T1000 (cell line): ENCODE data around the gene UBB.

Experiments used
- DNase-seq: peaks from one replicate; lab custom pipeline; 2025; ENCODE audit warnings: mixed read lengths; lab: John Stamatoyannopoulos, UW

UBB gene

GRCh38 chr17:16380640-16381495 is at the start of gene UBB:
UBB (plus strand) TSS chr17:16381091; CDS start chr17:16381908, 817 bp downstream.
- peak; percentile 95 for DNase-seq

DNA sequence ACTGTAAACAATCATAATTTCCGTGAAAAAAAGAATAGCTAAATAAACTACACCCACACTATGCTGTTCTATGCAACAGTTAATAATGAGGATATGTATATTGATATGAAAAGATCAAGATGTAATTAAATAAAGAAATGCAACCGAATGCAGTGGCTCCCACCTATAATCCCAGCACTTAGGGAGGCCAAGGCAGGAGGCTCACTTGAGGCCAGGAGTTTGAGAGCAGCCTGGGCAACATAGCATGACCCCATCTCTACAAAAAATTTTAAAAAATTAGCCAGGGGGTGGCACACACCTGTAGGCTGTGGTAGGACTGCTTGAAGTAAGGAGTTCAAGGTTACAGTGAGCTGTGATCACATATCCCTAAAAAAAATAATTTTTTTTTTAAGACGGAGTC is 42.5 kb upstream of the UBB start:
- DNase-seq, result no peak

DNA sequence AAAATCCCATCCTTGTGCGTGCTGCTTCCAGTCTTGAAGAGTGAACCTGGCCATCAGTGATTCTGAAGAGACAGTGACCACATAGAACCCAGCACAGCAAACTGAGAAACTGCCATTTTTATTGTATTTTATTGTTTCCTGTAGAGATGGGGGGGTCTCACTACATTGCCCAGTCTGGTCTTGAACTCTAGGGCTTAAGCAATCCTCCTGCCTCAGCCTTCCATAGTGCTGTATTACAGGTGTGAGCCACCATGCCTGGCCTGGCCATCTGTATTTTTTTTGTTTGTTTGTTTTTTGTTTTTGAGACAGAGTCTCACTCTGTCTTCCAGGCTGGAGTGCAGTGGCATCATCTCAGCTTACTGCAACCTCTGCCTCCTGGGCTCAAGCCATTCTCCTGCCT is 41.5 kb upstream of the UBB start:
- no peak for DNase-seq

DNA sequence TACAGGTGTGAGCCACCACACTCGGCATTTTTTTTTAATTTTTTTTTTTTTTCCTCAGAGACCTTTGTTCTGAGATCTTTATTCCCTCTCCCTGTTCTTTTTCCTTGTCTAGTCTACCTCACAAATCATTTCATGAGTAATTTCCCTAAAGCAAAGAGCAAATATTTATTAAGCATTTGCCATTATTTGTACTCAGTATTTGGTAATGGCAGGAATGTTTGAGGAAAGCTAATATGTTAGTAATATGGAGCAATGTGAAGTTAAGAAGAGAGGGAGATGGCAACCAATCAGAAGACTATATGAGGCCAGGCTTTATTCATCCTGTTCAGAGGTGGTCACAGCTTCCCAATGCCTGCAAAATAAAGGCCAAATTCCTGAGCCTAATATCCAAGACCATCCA is 40.9 kb upstream of the UBB start:
- no peak for DNase-seq

GRCh38 chr17:16342979-16343378 is 37.9 kb upstream of the UBB start:
- DNase-seq, result no peak

DNA sequence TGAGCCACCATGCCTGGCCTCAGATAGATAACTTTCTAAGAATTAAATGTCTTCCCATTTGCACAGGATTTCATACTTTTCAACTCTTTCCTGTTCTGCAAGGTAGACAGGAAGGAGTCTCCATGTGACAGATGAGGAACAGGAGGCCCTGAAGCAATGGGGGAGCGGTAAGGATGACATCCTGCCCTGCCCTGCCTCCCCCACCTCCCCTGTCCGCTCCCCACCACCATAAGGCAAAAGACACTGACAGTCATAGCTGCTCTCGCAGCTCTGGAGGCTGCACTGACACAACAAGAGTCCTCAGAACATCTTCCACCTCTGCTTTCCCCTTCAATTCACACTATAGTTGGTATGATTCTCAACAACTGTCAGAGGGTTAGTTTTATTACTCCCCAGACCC is 37.3 kb upstream of the UBB start:
- DNase-seq, result no peak

DNA sequence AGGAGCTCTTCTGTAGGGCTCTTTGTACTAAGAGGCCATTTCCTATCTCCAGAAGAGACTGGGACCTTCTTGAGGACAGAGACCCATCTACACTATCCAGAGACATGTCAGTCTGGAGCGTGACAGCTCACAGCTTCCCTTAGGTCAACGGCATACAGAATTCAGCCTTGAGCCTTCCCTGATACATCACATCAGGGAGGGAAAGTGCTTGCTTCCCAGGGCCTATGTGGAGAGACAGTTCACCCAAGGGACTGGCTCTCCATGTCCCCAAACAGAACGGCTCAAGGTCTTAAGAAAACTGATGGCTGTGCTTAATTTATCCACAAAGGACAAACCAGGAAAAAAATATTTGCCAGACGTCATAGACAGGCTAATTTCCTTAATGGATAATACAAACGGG is 35.3 kb upstream of the UBB start:
- DNase-seq, result no peak

- no peak for DNase-seq
These were observed 34.1 kb upstream of the UBB start for GRCh38 chr17:16346721-16347271.

DNA sequence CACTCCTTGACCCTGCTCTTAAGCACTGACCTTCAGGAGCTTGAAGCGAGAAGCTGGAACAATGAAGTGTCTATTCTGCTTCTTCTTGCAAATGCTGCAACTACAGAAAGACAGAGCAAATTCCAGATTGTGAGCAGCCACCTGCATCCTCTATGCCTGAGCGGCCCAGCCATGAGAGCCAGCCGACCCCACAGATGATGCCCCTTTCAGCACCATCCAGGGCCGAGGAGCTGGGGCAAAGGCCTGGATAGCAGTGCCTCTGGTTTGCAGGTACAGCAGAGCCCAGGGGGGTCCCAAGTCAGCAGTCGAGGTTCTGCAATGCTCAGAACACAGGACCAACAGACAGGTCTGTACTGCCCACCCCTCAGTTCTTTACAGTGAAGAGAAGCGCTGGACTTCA is 32.3 kb upstream of the UBB start:
- DNase-seq, result no peak

- no peak for DNase-seq
These were observed 31.5 kb upstream of the UBB start for GRCh38 chr17:16349431-16349830.

GRCh38 chr17:16351831-16352230 is 29.1 kb upstream of the UBB start:
- no peak for DNase-seq

DNA sequence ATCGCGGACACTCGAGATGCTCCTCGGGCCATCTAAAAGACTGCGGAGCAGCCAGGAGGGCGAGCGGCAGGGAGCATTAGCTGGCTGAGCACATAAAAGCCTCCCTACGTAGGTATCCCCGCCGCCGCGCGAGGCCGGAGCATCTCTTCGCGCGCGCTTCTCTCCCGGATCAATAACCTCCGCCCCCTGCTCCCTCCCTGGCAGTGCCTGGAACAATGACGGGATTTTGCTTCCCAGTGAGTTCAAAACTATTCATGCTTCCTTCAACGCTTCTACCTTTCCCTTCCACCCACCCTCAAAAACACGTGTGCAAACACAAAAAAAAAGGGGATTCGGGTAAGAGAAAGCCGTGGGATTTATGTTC is 28.6 kb upstream of the UBB start:
- no peak for DNase-seq

DNA sequence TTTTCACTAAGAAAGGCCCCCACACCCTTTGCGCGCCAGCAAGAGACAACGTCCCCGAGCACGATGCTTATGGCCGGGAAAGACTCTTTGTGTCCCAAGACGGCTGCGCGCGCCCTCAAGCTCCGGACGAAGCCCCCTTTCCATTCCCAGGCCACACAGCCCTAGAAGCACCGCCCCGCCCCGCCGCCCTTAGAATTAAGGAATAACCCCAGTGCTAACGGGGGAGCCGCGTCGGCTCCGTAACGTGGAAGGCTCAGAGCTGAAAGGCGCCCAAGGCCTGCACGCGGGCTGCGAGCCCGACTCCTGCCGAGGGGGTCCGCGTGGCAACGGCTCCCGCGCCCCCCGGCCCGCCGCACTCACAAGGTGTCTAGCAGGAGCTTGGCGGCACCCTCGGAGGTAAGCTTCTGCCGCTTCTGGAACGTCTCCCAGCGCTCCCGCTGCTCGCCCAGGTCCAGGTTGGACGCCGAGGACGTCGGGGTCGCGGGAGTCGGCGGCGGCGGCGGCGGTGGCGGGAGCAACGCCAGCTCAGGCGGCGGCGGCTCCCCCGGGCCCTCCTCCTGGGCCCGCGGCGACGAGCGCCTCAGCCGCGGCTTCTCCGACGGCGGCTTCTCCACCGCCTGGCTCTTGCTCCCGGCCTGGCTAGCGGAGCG is 28.1 kb upstream of the UBB start:
- DNase-seq, result peak; percentile 39

- DNase-seq, result peak; percentile 39
These were observed 27.3 kb upstream of the UBB start, which contains the start of gene CENPV for GRCh38 chr17:16353317-16354174. CENPV (minus strand) TSS chr17:16353469; CDS start chr17:16353436, 33 bp downstream.

DNA sequence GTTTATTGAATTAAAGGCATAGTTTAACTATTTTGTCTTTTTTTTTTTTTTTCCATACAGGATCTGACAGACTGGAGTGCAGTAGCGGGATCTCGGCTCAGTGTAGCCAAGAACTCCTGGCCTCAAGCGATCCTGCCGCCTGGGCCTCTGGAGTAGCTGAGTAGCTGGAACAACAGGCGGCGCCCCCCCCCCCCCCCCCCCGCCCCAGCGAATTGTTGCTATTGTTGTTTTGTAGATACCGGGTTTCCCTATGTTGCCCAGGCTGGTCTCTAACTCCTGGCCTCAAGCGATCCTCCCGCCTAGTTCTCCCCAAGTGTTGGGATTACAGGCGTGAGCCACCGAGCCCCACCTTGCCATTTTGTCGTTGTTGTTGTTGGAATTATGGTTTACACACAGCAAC is 26.3 kb upstream of the UBB start:
- DNase-seq, result no peak

DNA sequence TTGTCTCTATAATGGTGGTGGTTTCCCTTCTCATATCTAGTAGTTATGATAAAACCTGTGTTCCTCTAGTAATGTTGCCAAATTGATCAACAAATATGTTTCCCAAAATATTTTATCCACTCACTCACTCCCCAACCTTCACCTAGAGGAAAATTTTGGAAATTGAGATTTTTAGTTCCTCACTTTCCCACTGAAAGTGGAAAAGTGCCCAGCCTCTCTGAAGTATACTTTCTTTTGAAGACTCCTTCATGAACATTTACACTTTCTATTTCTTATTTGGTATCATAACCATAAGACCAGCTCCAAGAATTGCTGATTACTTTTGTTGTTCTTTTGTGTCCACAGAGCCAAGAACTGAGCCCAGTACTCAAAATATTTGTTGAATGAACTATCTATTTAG is 22.5 kb upstream of the UBB start:
- DNase-seq, result no peak

DNA sequence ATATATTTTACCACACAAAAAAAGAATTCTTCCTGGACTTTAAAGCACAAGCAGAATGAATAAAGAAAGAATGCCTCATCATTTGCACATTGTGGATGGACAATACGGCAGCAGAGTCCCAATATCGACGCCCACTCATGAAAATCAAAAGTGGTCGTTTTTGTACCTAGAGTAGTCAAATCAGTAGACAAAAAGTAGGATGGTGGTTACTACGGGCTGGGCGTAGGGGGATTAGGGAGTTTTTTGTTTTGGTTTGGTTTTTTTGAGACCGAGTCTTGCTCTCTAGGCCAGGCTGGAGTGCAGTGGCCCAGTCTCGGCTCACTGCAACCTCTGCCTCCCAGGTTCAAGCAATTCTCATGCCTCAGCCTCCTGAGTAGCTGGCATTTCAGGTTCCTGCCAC is 19.0 kb upstream of the UBB start:
- no peak for DNase-seq

GRCh38 chr17:16363749-16364536 is 16.9 kb upstream of the UBB start:
- peak; percentile 55 for DNase-seq

GRCh38 chr17:16364625-16365024 is 16.3 kb upstream of the UBB start:
- no peak for DNase-seq

DNA sequence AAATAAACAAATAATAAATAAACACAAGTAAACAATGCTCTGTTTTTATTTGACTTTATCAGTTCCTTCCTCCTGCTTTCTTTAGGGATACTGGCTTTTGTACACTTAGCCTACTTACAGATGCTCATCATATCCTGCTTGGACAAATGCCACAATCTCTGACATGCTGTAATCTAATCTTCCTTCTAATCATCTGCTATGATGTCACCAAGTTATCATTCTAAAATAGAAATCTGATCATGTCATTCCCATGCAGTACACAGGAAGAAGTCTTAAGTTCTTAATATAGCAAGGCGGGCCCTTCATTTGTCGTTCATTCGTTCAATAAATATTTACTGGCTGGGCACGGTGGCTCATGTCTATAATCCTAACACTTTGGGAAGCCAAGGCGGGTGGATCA is 9.1 kb upstream of the UBB start:
- DNase-seq, result no peak

DNA sequence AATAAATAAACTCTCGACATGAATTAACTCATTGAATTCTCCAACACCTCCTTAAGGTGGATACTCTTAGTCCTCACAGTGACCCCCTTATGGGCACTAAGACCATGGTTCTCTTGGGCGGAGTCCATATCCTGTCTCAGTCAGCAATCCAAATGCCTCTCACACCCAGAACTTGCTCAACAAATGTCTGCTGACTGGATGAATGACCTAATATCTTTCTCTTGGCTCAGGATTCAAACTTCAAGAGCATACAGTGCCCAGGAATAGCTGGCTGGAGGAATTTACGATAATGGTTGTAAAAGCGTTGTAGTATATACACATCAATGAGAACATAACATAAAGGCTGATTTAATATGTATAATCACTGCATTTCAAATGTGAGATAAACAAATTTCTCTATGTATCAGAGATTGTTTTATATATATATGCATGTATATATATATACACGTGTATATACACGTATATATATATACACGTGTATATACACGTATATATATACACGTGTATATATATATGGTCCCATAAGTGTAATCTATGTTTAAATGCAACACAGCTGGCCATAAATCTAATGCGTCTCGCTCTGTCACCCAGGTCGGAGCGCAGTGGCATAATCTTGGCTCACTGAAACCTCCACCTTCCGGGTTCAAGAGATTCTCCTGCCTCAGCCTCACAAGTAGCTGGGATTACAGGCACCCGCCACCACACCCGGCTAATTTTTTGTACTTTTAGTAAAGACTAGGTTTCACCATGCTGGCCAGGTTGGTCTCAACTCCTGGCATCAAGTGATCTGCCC is 6.5 kb upstream of the UBB start:
- no peak for DNase-seq
